Keratinocyte (primary cell): Measurements from ENCODE around the gene APH1B. TPM values are rescaled to one million over a fixed set of nuclear protein-coding genes. Genes with fewer than 3 reads are reported as not detected.
A peak's percentile ranks its signal among the peaks of the same experiment; 100 is the strongest.

ENCODE experiments used
- DNase-seq: peaks from one replicate; pipeline ENCODE4 v3.0.0-alpha.2; 2011; ENCODE audit warnings: low read depth, missing footprints, low spot score
- FAIRE-seq: peaks from 2 replicates; lab custom pipeline; 2011; peaks lifted over from hg19 to GRCh38; lab: Jason Lieb, UNC
- H2AFZ ChIP-seq: 2 replicates; pipeline ENCODE4 v1.6.0; 2012; ENCODE audit warnings: low read length, control low read depth, inconsistent platforms; ENCODE audit not compliant: control insufficient read depth
- H3K27ac ChIP-seq: 2 replicates; pipeline ENCODE4 v1.5.1; 2011; ENCODE audit warnings: low read length; ENCODE audit not compliant: control insufficient read depth, insufficient read depth
- H3K27me3 ChIP-seq: 3 replicates; pipeline ENCODE4 v1.6.0; 2011; ENCODE audit warnings: low read length; ENCODE audit not compliant: control insufficient read depth, insufficient read depth; ENCODE audit errors: extremely low read depth
- H3K36me3 ChIP-seq, 2 experiments: 2 replicates in 1 of 2; 3 replicates in 1 of 2; pipeline ENCODE4 v1.5.1; 2011; ENCODE audit warnings: low read length in 2 of 2, mild to moderate bottlenecking in 1 of 2; ENCODE audit not compliant: control insufficient read depth in 2 of 2, insufficient read depth in 2 of 2; ENCODE audit errors: extremely low read depth in 1 of 2
- H3K4me1 ChIP-seq: 3 replicates; pipeline ENCODE4 v1.5.1; 2011; ENCODE audit warnings: low read length; ENCODE audit not compliant: control insufficient read depth, insufficient read depth; ENCODE audit errors: extremely low read depth
- H3K4me2 ChIP-seq: 3 replicates; pipeline ENCODE4 v1.6.0; 2011; ENCODE audit warnings: low read depth, low read length; ENCODE audit not compliant: control insufficient read depth, insufficient read depth; ENCODE audit errors: extremely low read depth
- H3K4me3 ChIP-seq, 3 experiments: fragments of 200-600 bp in 1 of 3; sonication (generic) in 1 of 3; 2 replicates in 2 of 3; 3 replicates in 1 of 3; pipeline ENCODE4 v1.5.1; 2011 to 2016; ENCODE audit warnings: low read length in 3 of 3, mild to moderate bottlenecking in 3 of 3, control low read depth in 2 of 3, inconsistent platforms in 1 of 3, low read depth in 1 of 3, mixed read lengths in 1 of 3, mixed run types in 1 of 3, moderate library complexity in 1 of 3; ENCODE audit not compliant: control insufficient read depth in 2 of 3, insufficient read depth in 2 of 3; ENCODE audit errors: extremely low read depth in 1 of 3
- H3K79me2 ChIP-seq: 2 replicates; pipeline ENCODE4 v1.6.0; 2012; ENCODE audit warnings: low read length; ENCODE audit not compliant: control insufficient read depth, insufficient read depth
- H3K9ac ChIP-seq: 3 replicates; pipeline ENCODE4 v1.6.0; 2011; ENCODE audit warnings: low read length; ENCODE audit not compliant: control insufficient read depth, insufficient read depth; ENCODE audit errors: extremely low read depth
- H3K9me1 ChIP-seq: 3 replicates; pipeline ENCODE4 v1.6.0; 2011; ENCODE audit warnings: low read length; ENCODE audit not compliant: control insufficient read depth, insufficient read depth; ENCODE audit errors: extremely low read depth
- H3K9me3 ChIP-seq: 2 replicates; pipeline ENCODE4 v1.5.1; 2012; ENCODE audit warnings: low read depth, low read length; ENCODE audit not compliant: control insufficient read depth
- H4K20me1 ChIP-seq: 3 replicates; pipeline ENCODE4 v1.6.0; 2011; ENCODE audit warnings: low read length; ENCODE audit not compliant: control insufficient read depth, insufficient read depth; ENCODE audit errors: extremely low read depth
- EZH2 ChIP-seq: IDR thresholded peaks from one replicate; pipeline ENCODE4 v1.6.1; 2012; ENCODE audit warnings: inconsistent platforms, mild to moderate bottlenecking, low read length, moderate library complexity
- dilution Hi-C: fragments of 300-500 bp; cut with MboI; formaldehyde crosslinking; loops from one replicate; pipeline ENCODE4 v1.7.0; 2020; ENCODE audit warnings: low sequenced_read_pairs; ENCODE audit not compliant: extremely low pct_ligation_motif_present
- polyA plus RNA-seq, 5 experiments: library from polyadenylated mRNA; depleted of rRNA in 3 of 5; stranded (reverse) in 3 of 5; stranded (forward) in 1 of 5; unstranded in 1 of 5; fragments of >200 nt; gene quantifications; 1 replicate in 1 of 5; 2 replicates in 3 of 5; 3 replicates in 1 of 5; pipeline versions ENCODE4 v1.2.1 to v1.2.3, GENCODE V29; 2011 to 2012; ENCODE audit warnings: missing spikeins in 2 of 5, low read depth in 1 of 5, low replicate concordance in 1 of 5
- TF ChIP-seq, protein P1 (sequence below), 3 experiments: IDR thresholded peaks in 1 of 3; conservative IDR thresholded peaks in 1 of 3; optimal IDR thresholded peaks in 1 of 3; 2 replicates in 2 of 3; 3 replicates in 1 of 3; pipeline versions ENCODE3 to v1.5.1; 2011; ENCODE audit warnings: low read length in 3 of 3, mild to moderate bottlenecking in 3 of 3, moderate library complexity in 2 of 3, control low read depth in 1 of 3, inconsistent platforms in 1 of 3; ENCODE audit not compliant: insufficient read depth in 2 of 3; ENCODE audit errors: extremely low read depth in 1 of 3

Gene APH1B
- polyA plus RNA-seq, 1 donor (not counting 4 experiments of a cell fraction or from before 2014, with no cell fraction given): 7.0 TPM

DNA sequence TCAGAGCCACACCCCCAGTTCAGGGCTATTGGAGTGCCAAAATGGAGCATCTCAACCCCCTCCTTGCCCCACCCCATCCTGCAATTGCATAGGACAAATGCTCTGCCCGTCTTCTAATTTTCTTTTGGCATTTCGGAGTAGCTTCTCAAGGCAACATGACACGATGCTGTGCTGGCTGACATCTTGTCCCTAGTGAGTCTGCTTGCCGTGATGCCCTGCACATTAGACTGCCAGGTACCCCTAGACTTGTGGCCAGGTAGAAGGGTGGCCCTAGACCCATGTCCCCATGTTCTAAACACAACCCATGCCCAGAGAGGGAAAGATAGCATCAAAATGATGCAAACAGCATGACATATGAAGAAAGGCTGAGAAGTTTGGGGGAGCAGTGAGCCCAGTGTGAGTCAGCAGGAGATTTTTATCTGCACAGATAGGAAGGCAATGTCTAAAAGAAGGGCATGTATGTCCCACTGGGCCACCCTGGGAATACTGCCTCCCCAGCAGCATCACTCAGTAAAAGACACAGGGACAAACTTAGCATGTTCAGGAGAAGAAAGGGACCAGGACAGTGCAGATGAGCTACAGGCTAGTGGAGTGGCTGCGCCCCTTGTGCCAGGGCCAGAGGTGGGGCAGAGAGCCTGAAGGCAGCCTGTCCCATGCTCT is 67.5 kb downstream of the APH1B start:
- Histone ChIP-seq H3K27ac (peak overlapping the region; percentile 70), H3K4me1 (peaks cover 66% of the 10 kb centered on the region), H3K9me3 (no peaks in the 10 kb centered on the region), H3K79me2 (peaks cover 2% of the 10 kb centered on the region), H3K4me3 (no peak overlapping the region), H4K20me1 (no peaks in the 10 kb centered on the region), H3K4me2 (peak overlapping the region; percentile 14), H3K9me1 (peaks cover 7% of the 10 kb centered on the region), H3K27me3 (no peaks in the 10 kb centered on the region), H3K9ac (peak overlapping the region; percentile 29), H2AFZ (no peak overlapping the region), H3K36me3 (peaks cover 9 to 35% of the 10 kb centered on the region in 2 experiments)
- dilution Hi-C loops: no loop called here
- no peak for FAIRE-seq
- TF ChIP-seq EZH2: no peak
- TF ChIP-seq, protein P1, sequence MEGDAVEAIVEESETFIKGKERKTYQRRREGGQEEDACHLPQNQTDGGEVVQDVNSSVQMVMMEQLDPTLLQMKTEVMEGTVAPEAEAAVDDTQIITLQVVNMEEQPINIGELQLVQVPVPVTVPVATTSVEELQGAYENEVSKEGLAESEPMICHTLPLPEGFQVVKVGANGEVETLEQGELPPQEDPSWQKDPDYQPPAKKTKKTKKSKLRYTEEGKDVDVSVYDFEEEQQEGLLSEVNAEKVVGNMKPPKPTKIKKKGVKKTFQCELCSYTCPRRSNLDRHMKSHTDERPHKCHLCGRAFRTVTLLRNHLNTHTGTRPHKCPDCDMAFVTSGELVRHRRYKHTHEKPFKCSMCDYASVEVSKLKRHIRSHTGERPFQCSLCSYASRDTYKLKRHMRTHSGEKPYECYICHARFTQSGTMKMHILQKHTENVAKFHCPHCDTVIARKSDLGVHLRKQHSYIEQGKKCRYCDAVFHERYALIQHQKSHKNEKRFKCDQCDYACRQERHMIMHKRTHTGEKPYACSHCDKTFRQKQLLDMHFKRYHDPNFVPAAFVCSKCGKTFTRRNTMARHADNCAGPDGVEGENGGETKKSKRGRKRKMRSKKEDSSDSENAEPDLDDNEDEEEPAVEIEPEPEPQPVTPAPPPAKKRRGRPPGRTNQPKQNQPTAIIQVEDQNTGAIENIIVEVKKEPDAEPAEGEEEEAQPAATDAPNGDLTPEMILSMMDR (optimal IDR thresholded peaks at IDR 0.05 in 1 of 3, IDR thresholded peaks at IDR 0.05 in 1 of 3, conservative IDR thresholded peaks at IDR 0.05 in 1 of 3; ENCODE audit: extremely low read depth in 1 of 3, insufficient read depth in 2 of 3, low read length in 3 of 3): no peak
- no peak for DNase-seq

DNA sequence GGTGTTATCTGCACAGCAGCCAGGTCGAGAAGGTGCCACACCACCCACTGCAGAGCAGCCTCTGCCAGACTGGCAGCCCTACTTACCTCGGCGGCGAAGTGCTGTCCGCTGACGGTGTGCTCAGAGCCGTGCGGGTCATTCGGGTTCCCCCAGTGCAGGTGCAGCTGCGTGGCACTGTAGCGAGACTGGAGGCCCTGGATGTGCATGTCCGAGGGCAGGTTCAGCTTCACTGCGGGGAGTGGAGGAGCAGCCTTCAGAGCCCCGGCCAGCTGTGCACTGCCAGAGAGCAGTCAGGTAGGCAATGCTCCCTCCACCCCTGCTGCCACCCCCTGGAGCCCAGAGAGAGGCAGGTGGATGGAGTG is 68.0 kb downstream of the APH1B start:
- Histone ChIP-seq H3K4me2 (peak overlapping the region; percentile 14), H3K9me1 (peaks cover 9% of the 10 kb centered on the region), H3K9me3 (no peaks in the 10 kb centered on the region), H3K36me3 (peaks cover 7 to 32% of the 10 kb centered on the region in 2 experiments), H3K9ac (peak overlapping the region; percentile 29), H4K20me1 (no peaks in the 10 kb centered on the region), H3K4me1 (peaks cover 68% of the 10 kb centered on the region), H2AFZ (no peak overlapping the region), H3K4me3 (no peak overlapping the region), H3K27me3 (no peaks in the 10 kb centered on the region), H3K79me2 (peaks cover 2% of the 10 kb centered on the region), H3K27ac (peak overlapping the region; percentile 70)
- FAIRE-seq (no peak), DNase-seq (no peak)
- TF ChIP-seq EZH2: no peak
- TF ChIP-seq, protein P1 (optimal IDR thresholded peaks at IDR 0.05 in 1 of 3, IDR thresholded peaks at IDR 0.05 in 1 of 3, conservative IDR thresholded peaks at IDR 0.05 in 1 of 3; ENCODE audit: extremely low read depth in 1 of 3, insufficient read depth in 2 of 3, low read length in 3 of 3): no peak
- dilution Hi-C loops: no loop called here
